ENCODE measurements around the gene C1orf105.
"Not testable (repeated sequence)": the region's sequence is repeated elsewhere in the genome, so short reads cannot be mapped to it uniquely, and the experiment has no call there.

The C1orf105 gene

GRCh38 chr1:172431204-172431603 lies 10.7 kb downstream of the C1orf105 start:
- no peak for TF ChIP-seq CTCF (conservative IDR thresholded peaks at IDR 0.05; ENCODE audit: low read depth, low read length)
- no peak overlapping the region for H3K4me3 ChIP-seq (ENCODE audit: low read depth, low read length)
- no peak for DNase-seq (ENCODE audit: low read depth)

GRCh38 chr1:172431721-172432192 lies 11.3 kb downstream of the C1orf105 start:
- H3K4me3 ChIP-seq (ENCODE audit: low read depth, low read length): no peak overlapping the region
- DNase-seq (ENCODE audit: low read depth): no peak
- TF ChIP-seq CTCF (conservative IDR thresholded peaks at IDR 0.05; ENCODE audit: low read depth, low read length): no peak

- not testable (repeated sequence) for H3K4me3 ChIP-seq (ENCODE audit: low read depth, low read length); DNase-seq (ENCODE audit: low read depth)
Measured at GRCh38 chr1:172437183-172437582, 16.7 kb downstream of the C1orf105 start.

GRCh38 chr1:172442404-172442803 lies 21.9 kb downstream of the C1orf105 start:
- no peak overlapping the region for H3K4me3 ChIP-seq (ENCODE audit: low read depth, low read length)
- no peak for TF ChIP-seq CTCF (conservative IDR thresholded peaks at IDR 0.05; ENCODE audit: low read depth, low read length)
- no peak for DNase-seq (ENCODE audit: low read depth)

- no peak for DNase-seq (ENCODE audit: low read depth)
- H3K4me3 ChIP-seq (ENCODE audit: low read depth, low read length): peak overlapping the region; percentile 89
- TF ChIP-seq CTCF (conservative IDR thresholded peaks at IDR 0.05; ENCODE audit: low read depth, low read length): no peak
Measured at GRCh38 chr1:172442843-172443565, 22.5 kb downstream of the C1orf105 start.

- H3K4me3 ChIP-seq (ENCODE audit: low read depth, low read length): peak within 1 kb of the TSS; percentile 89
- DNase-seq (ENCODE audit: low read depth): peak; percentile 91
- peak; percentile 94 for TF ChIP-seq CTCF (conservative IDR thresholded peaks at IDR 0.05; ENCODE audit: low read depth, low read length)
Measured at GRCh38 chr1:172443666-172444453, 23.4 kb downstream of the C1orf105 start, which contains the start of gene PIGC. TSS of gene PIGC (minus strand) at chr1:172444069. CDS start at chr1:172442622, 1,447 bp downstream.

GRCh38 chr1:172446547-172446946 lies 26.1 kb downstream of the C1orf105 start:
- no peak overlapping the region for H3K4me3 ChIP-seq (ENCODE audit: low read depth, low read length)

More at GRCh38 chr1:172446547-172446946, 26.1 kb downstream of the C1orf105 start:
- no peak for TF ChIP-seq CTCF (conservative IDR thresholded peaks at IDR 0.05; ENCODE audit: low read depth, low read length)
- DNase-seq (ENCODE audit: low read depth): no peak

Data from choroid plexus epithelial cell (primary cell).